Prostate gland (tissue), 2 donors: Measurements from ENCODE around the gene TRPM3. TPM values are rescaled to one million over a fixed set of nuclear protein-coding genes. Genes with fewer than 3 reads are reported as not detected.

Source experiments
- DNase-seq: peaks from one replicate; pipeline ENCODE4 v3.0.0-alpha.2; 2019; ENCODE audit warnings: low spot score
- H3K27ac ChIP-seq, 2 donors: fragments of 200-600 bp; sonication (generic); 2 replicates each; pipeline ENCODE4 v1.5.1; 2017 to 2019
- H3K27me3 ChIP-seq: fragments of 200-600 bp; sonication (generic); replicated peaks from 2 replicates; pipeline ENCODE4 v1.5.1; 2019; ENCODE audit not compliant: insufficient read depth
- H3K36me3 ChIP-seq, 2 donors: fragments of 200-600 bp; sonication (generic); 1 replicate in 1 of 2; 2 replicates in 1 of 2; pipeline versions ENCODE4 v1.5.1 to v1.8.1; 2017 to 2019
- H3K4me1 ChIP-seq: fragments of 200-600 bp; sonication (generic); replicated peaks from 2 replicates; pipeline ENCODE4 v1.5.1; 2019
- H3K4me3 ChIP-seq, 2 donors: fragments of 200-600 bp; sonication (generic); 2 replicates each; pipeline ENCODE4 v1.5.1; 2017 to 2019
- H3K9me3 ChIP-seq: fragments of 200-600 bp; sonication (generic); 2 replicates; pipeline ENCODE4 v1.5.1; 2017
- POLR2A ChIP-seq: fragments of 450-650 bp; IDR thresholded peaks from one replicate; pipeline ENCODE4 v1.6.1; 2016; ENCODE audit warnings: antibody characterized with exemption, mild to moderate bottlenecking
- POLR2AphosphoS5 ChIP-seq: sonication (generic); formaldehyde crosslinking; IDR thresholded peaks from one replicate; pipeline ENCODE4 v1.6.1; 2017; ENCODE audit warnings: antibody characterized with exemption
- WGBS: methylation state at CpG from one replicate; pipeline ENCODE4 v1.1.5; 2018; 5-methylcytosine and 5-hydroxymethylcytosine counted together
- intact Hi-C: fragments of 100-400 bp; cut with DNase I; formaldehyde crosslinking; loops from one replicate; pipeline ENCODE4 v1.14.2; 2022
- total RNA-seq, 2 donors: library from RNA; depleted of rRNA; stranded (reverse); fragments of >200 nt; gene quantifications; one replicate each; pipeline ENCODE4 v1.1.0, GENCODE V29; 2016
- TF ChIP-seq, protein P1 (sequence below), 4 experiments: fragments of 200-600 bp in 2 of 4; fragments of 450-650 bp in 2 of 4; sonication (generic) in 2 of 4; IDR thresholded peaks; 1 replicate in 3 of 4; 2 replicates in 1 of 4; pipeline ENCODE4 v1.5.1; 2016 to 2019; ENCODE audit warnings: antibody characterized with exemption in 4 of 4, mild to moderate bottlenecking in 2 of 4, moderate library complexity in 2 of 4

The TRPM3 gene
- total RNA-seq, 2 donors from 2014 or later: 0.32 to 18.7 TPM

DNA sequence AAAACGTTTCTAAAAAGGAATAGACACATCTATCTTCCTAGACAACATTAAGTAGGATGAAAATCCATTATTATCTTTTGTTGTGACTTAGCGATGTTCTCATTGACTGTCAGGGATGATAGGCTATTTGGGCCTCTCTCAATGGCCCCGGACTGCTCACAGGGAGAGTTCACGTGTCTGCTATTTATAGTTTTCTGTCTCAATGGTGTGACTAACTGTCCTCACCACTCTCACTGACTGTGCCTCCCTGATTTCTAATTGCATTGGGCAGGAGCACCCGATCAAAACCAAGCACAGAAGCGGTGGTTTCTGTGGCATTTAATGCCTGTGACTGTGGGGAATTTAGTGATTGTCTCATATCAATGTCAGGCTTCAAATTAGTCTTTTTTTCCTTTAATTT, 420.3 kb downstream of the TRPM3 start:
- Histone ChIP-seq H3K27me3 (no peaks in the 10 kb centered on the region), H3K4me1 (no peaks in the 10 kb centered on the region), H3K36me3 (no peaks in the 10 kb centered on the region), H3K4me3 (no peak overlapping the region), H3K27ac (no peak overlapping the region), H3K9me3 (no peaks in the 10 kb centered on the region)
- TF ChIP-seq, protein P1, sequence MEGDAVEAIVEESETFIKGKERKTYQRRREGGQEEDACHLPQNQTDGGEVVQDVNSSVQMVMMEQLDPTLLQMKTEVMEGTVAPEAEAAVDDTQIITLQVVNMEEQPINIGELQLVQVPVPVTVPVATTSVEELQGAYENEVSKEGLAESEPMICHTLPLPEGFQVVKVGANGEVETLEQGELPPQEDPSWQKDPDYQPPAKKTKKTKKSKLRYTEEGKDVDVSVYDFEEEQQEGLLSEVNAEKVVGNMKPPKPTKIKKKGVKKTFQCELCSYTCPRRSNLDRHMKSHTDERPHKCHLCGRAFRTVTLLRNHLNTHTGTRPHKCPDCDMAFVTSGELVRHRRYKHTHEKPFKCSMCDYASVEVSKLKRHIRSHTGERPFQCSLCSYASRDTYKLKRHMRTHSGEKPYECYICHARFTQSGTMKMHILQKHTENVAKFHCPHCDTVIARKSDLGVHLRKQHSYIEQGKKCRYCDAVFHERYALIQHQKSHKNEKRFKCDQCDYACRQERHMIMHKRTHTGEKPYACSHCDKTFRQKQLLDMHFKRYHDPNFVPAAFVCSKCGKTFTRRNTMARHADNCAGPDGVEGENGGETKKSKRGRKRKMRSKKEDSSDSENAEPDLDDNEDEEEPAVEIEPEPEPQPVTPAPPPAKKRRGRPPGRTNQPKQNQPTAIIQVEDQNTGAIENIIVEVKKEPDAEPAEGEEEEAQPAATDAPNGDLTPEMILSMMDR (IDR thresholded peaks at IDR 0.05): no peak
- TF ChIP-seq POLR2A (no peak), POLR2AphosphoS5 (no peak)
- intact Hi-C loops: no loop called here
- 68% methylated on average over 6 of the region's 6 CpGs for WGBS
- no peak for DNase-seq

DNA sequence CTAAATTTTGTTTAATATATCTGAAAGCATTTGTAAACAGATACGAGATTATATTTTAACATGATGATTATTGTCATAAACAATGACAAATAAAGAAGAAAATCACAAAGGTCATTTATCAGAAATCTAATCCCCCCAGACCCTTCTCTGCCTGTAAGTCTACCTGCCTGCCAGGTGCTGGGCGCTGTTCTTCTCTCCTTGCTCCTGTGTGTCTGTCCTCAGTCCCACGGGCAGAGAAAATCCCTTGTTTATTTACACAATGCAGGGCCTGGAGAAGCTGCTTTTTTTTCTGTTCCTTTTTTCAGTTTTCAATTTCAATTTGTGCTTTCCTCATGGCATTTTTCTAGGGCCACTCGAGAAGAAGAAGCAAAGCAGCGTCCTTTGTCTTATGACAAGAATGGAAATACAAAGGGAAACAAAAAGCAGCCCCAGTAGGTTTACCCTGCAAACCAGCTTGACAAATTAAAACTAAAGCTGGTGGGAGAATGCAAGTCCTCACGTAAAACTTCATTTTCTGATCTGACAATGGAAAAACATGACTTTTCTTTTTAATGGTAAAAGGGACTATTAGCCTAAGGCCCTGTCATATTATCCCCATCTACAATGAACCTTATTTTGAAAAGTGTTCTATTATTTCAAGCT, 424.6 kb downstream of the TRPM3 start:
- H3K9me3 ChIP-seq: no peaks in the 10 kb centered on the region

DNA sequence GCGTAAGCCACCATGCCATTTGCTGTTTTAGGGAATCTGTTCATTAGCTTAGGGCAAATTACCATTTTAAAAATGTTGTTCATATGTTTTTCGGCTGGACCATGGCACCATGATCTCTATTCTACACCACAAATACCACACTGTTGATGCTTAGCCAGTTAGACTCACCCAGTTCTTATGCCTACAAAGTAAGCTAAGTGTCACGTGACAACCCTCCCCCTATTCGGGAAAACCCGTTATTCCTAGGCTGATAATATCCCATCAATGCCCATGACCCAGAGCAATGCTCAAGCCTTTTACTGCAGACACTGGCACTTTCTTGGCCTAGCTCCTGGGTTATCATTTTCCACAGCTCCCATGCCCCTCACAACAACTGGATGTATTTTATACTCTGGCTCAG, 426.7 kb downstream of the TRPM3 start:
- Histone ChIP-seq H3K4me3 (no peak overlapping the region), H3K4me1 (no peaks in the 10 kb centered on the region), H3K9me3 (no peaks in the 10 kb centered on the region), H3K27ac (no peak overlapping the region), H3K36me3 (no peaks in the 10 kb centered on the region), H3K27me3 (no peaks in the 10 kb centered on the region)
- intact Hi-C loops: no loop called here
- 91% methylated on average over 5 of the region's 5 CpGs for WGBS
- no peak for DNase-seq
- TF ChIP-seq POLR2A (no peak), POLR2AphosphoS5 (no peak)
- TF ChIP-seq, protein P1 (IDR thresholded peaks at IDR 0.05): no peak

More for the DNA sequence above, 424.6 kb downstream of the TRPM3 start:
- intact Hi-C loops: no loop called here
- Histone ChIP-seq H3K4me1 (no peaks in the 10 kb centered on the region), H3K27me3 (no peaks in the 10 kb centered on the region), H3K27ac (no peak overlapping the region), H3K4me3 (no peak overlapping the region), H3K36me3 (no peaks in the 10 kb centered on the region)
- DNase-seq: no peak
- WGBS: 58% methylated on average over 6 of the region's 6 CpGs
- TF ChIP-seq, protein P1 (IDR thresholded peaks at IDR 0.05): no peak

DNA sequence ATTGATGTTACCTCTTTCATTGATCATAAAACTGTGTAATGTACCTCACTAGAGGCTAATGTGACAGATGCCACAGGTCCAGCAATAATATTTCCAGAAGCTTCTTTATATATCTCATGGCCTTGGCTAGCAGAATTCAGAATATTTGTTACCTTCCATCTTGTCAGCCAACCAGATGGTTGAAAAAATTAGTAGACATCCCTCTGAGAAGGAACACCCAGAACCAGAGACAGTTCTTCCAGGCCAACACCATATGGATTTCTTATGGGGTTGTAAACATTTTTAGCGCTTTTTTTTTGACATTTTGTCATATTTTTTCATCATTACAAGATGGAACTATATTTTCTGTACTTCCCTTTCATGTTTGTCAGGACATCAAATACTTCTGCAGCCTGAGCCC, 428.2 kb downstream of the TRPM3 start:
- intact Hi-C loops: no loop called here
- Histone ChIP-seq H3K27me3 (no peaks in the 10 kb centered on the region), H3K36me3 (no peaks in the 10 kb centered on the region), H3K4me1 (no peaks in the 10 kb centered on the region), H3K9me3 (no peaks in the 10 kb centered on the region), H3K27ac (no peak overlapping the region), H3K4me3 (no peak overlapping the region)
- 88% methylated on average over 1 of the region's 1 CpG for WGBS
- TF ChIP-seq POLR2AphosphoS5 (no peak), POLR2A (no peak)
- TF ChIP-seq, protein P1 (IDR thresholded peaks at IDR 0.05): no peak
- DNase-seq: no peak

DNA sequence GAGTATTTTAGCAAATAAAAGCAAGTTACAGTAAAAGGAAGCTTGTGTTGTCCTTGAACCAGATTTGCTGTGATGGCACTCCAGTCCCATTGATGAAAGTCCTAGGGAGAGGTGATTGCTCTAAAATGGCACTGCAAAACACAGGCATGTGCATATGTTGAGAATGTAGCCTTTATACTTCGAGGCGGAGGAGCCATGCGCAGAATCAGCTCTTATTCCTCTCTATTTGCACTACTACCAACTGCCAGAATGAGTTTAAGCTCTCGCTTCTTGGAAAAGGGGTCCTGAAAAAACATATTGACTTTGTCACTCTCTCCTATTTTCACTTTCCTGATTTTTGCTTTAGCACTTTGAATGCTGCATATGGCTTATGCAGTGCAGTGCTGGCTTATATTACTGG, 429.0 kb downstream of the TRPM3 start:
- H3K4me1 ChIP-seq: no peaks in the 10 kb centered on the region
- no peak overlapping the region for H3K4me3 ChIP-seq
- no peaks in the 10 kb centered on the region for H3K27me3 ChIP-seq
- TF ChIP-seq POLR2A: no peak
- TF ChIP-seq, protein P1 (IDR thresholded peaks at IDR 0.05): no peak
- no peak for TF ChIP-seq POLR2AphosphoS5
- H3K27ac ChIP-seq: no peak overlapping the region
- H3K9me3 ChIP-seq: no peaks in the 10 kb centered on the region
- intact Hi-C loops: no loop called here
- no peak for DNase-seq
- WGBS: 92% methylated on average over 4 of the region's 4 CpGs
- no peaks in the 10 kb centered on the region for H3K36me3 ChIP-seq
